Activated CD4-positive, alpha-beta T cell treated with anti-CD3 and anti-CD28 coated beads, Interleukin-2, amount 50 U/mL, for 48 hours (primary cell): Measurements from ENCODE around the gene ARF1.

Source experiments
- DNase-seq, 2 experiments: peaks; one replicate each; pipeline ENCODE4 v3.0.0-alpha.2; 2020

The ARF1 gene

GRCh38 chr1:228123505-228123904, 41.0 kb downstream of the ARF1 start:
- DNase-seq: no peak

DNA sequence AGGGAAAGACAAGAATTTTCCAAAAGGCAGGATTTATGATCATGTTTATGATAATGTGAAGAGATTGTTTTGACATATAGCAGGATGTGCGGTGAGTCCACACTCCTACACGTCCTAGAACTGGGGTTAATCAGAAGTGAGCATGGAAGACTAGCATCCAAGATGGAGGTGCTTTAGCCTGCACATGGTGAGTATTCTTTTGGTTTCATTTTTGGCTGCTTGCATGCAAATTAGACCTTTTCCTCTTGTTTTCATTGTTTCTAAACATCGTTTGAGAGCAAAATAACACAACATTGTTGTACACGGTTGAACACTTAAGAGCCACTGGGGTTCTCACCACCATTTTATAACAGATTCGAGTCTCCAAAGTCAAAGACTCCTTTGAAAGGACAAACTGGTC, 42.7 kb downstream of the ARF1 start:
- DNase-seq: no peak

- DNase-seq: no peak
Measured at GRCh38 chr1:228131766-228132165, 49.3 kb downstream of the ARF1 start.

DNA sequence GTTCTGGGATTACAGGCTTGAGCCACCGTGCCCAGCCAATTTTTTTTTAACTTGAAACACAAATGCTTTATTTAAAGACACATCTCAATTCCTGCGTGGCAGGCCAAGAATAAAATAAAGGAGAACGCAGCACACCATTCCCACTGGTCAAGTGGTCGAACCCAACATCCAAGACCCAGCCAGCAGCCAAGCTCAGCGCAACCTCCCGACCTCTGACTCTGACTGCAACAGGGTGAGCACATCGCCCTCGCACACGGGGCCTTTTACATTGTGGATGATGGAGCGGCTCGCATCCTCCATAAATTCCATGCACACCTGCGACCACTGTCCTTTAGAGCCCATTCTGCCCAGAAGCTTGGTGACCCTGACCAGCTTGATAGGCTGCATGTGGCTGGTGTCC, 52.1 kb downstream of the ARF1 start:
- no peak for DNase-seq

DNA sequence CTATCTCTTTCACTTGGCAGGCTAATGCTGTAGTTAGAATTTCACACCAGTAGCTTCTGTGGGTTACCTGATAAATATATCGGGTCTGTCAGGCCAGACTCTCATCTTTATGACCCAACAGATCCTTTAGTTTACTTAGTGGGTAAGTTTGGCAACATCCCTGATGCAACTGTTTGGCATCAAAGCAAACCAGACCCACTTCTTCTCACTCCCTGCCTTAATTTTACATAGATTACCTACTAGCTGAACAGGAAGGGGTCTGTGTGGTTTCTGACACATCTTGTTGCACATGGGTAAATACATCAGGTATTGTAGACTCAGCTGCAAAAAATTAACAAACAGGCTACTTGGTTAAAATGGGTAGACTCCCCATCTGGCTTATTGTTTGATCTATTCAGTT, 54.4 kb downstream of the ARF1 start:
- DNase-seq: no peak

DNA sequence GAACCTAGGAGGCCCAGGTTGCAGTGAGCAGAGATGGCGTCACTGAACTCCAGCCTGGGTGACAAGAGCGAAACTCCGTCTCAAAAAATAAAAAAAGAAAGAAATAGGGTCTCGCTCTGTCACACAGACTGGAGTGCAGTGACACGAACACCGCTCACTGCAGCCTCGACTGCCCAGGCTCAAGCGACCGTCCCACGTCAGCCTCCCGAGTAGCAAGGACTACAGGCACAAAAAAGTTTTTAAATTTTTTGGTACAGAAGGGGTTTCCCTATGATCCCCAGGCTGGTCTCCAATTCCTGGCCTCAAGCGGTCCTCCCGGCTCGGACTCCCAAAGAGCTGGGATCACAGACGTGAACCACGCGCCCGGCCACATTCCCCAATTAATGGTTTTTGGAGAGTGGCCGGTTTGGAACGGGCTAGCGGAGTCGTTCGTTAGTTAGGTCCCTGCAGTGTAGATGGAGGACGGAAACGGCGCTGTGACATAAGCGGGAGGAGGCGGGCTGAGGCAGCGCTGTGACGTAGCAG, 57.0 kb downstream of the ARF1 start:
- DNase-seq: no peak

DNA sequence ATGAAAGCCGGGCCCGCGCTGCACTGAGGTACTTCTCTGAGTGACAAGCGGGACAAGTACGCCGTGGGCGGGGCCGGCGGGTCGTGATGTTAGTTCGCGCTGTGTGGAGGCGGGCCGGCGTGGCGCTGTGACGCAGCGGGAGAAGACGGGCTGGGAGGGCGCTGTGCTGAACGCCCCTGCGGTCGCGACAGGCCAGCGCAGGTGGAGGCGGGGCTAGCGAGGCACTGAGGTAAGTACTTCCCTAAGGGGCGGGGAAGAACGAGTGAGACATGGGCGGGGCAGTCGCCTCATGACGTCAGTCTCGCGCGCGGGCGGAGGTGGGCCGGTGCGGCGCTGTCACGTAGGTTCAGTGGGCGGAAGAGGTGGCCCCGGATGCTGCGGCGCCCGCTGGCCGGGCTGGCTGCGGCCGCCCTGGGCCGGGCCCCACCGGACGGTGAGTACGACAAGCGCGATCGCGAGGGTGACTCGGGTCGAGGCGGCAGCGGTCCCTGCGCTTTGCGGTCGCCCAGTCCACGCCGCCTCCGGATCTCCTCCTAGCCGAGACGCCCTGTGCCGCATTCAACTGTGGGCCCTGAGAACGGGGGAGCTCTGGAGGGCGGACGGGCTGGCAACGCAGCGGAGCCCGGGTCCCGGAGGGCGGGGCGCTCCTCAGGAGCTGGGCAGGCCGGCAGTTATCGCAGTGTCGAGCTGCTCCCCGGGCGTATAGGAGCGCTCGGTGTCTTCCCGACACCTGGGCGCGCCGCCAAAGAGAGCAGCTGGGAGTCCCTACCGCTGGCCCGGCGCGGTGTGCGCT, 57.6 kb downstream of the ARF1 start, which contains the start of gene GUK1:
GUK1 (plus strand) TSS at position 349 of the 793 bp plus-strand sequence; CDS start at position 373, 24 bp downstream.
- DNase-seq: peak; percentile 100

- peak in 1 of 2 experiments; percentile 19 for DNase-seq
Measured at GRCh38 chr1:228140724-228141225, 58.3 kb downstream of the ARF1 start.

GRCh38 chr1:228141226-228142044, 58.9 kb downstream of the ARF1 start:
- peak; percentile 25 to 38 for DNase-seq

GRCh38 chr1:228142155-228142691, 59.7 kb downstream of the ARF1 start:
- no peak for DNase-seq

GRCh38 chr1:228142701-228143136, 60.2 kb downstream of the ARF1 start:
- DNase-seq: no peak

DNA sequence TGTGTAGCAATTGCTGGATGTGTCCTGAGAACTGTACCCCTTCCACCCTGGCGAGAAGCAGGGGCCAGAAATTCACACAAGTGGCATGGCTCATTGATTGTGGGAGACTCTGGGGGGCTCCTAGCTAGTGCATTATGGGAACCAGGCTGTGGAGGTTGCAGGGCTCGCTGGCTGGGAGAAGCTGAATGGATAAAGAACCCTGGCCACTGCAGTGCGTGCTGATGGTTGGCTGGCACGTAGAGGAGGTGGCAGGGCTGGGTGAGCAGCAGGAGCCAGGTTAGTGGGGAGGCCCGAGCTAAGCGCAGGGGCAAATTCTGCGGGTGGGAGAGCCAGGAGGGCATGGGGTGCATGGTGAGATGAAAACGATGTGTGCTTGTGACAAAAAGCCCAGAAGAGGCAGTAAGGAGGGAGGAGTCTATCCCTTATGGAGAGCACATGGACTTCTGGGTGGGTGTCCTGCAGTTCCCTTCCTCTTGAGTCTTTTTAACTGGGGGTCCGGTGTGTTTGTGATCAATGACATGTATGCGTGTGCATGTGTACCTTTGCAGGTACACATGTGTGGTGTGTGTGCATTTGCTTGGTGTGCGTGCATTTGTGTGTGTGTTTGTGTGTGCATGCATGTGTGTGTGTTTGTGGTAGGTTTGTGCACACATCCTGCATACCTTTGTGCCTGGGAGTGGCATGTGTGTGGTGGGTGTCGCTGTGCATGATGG, 61.1 kb downstream of the ARF1 start:
- no peak for DNase-seq

GRCh38 chr1:228144193-228144992, 61.9 kb downstream of the ARF1 start:
- no peak for DNase-seq

DNA sequence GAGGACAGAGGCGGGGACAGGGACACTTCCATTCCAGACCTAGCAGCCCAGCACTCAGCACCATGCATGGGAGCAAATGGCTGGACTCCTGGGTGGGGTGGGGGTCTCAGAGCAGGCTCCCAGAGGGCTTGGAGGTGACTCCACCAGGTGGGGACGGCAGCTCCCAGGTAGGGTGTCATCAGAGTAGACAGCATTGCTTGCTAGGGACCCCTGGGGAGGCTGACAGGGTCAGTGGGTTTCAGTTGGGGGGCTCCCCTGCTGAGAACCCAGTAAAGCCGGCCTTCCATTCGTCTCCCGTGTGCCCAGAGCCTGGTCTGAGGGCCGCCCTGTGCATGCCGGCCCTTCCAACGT, 62.5 kb downstream of the ARF1 start:
- DNase-seq: no peak

DNA sequence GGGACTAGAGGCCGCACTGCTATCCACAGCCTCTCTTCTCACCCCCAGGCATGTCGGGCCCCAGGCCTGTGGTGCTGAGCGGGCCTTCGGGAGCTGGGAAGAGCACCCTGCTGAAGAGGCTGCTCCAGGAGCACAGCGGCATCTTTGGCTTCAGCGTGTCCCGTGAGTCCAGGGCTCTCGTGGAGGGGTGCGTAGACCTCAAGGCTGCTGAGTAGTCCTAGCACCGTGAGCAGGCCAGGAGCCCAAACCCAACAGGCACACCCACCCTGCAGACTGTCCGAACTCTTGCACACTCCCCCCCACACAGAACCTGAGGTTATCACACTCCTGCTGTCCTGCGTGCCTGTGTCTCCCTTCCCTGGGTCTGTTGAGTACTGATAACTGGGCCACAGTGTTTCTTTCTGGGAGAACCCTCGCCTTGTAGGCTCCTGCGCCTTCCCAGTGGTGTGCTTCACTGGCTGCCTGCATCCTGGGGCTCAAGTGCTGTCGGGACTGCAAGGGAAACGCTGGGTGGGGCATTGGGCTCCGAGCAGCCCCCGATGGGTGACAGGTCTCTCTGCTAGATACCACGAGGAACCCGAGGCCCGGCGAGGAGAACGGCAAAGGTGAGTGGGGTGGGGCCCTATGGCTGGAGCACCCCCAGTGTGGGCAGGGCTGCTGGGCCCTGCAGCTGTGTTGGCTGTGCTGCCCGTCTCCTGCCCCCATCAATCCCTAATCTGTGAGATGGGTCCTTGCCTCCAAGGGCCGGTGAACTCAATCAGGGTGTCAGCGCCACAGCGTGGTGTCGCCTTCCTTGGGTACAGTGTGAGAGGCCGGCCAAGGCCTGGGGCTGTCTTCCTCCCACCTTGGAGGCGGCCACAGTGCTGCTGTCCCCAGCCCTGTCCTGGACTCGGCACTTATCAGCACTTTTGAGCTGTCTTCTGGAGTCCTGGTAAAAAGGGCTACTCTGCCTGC, 63.2 kb downstream of the ARF1 start:
- no peak for DNase-seq

- no peak for DNase-seq
Measured at GRCh38 chr1:228146417-228147150, 64.1 kb downstream of the ARF1 start.

DNA sequence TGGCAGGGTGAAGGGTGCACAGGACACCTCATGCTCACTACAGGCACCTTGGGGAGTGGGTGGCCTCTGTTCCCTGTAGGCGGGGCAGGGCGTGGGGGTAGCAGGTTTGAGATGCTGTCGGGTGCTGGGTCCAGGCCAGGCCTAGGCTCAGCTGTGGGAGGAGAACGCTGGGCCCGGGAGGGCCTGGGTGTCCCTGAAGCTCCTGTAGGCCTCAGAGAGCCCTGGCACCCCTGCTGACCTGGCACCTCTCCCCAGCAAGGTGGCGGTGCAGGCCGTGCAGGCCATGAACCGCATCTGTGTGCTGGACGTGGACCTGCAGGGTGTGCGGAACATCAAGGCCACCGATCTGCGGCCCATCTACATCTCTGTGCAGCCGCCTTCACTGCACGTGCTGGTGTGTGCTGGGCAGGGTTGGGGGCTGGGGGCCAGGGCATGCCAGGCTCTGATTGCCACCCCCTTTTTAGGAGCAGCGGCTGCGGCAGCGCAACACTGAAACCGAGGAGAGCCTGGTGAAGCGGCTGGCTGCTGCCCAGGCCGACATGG, 64.7 kb downstream of the ARF1 start:
- DNase-seq: no peak

DNA sequence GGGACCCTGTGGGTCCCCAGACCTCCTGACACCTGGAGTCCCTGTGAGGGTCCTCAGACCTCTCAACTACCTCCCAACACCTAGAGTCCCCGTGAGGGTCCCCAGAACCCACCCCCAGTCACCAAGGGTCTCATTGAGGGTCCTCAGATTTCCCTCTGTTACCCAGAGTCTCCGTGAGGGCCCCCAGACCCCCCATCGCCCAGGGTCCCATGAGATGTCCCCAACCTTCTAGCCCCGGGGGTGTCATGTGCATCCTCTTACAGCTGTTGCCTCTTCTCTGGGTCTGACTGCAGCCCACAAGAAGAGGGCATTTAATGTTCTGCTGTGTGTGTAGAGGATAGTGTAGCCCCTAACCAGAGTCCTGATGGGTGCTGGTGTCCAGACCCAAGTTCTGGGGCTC, 65.3 kb downstream of the ARF1 start:
- DNase-seq: no peak

GRCh38 chr1:228148196-228148861, 65.8 kb downstream of the ARF1 start:
- DNase-seq: no peak
